ENCODE data around the gene PTRH1.

PTRH1 gene

GRCh38 chr9:127697575-127697974 lies 17.9 kb downstream of the PTRH1 start:
- no peak for DNase-seq (ENCODE audit: low read depth)

- no peak for DNase-seq (ENCODE audit: low read depth)
Observed at GRCh38 chr9:127694890-127695720, 20.4 kb downstream of the PTRH1 start.

DNA sequence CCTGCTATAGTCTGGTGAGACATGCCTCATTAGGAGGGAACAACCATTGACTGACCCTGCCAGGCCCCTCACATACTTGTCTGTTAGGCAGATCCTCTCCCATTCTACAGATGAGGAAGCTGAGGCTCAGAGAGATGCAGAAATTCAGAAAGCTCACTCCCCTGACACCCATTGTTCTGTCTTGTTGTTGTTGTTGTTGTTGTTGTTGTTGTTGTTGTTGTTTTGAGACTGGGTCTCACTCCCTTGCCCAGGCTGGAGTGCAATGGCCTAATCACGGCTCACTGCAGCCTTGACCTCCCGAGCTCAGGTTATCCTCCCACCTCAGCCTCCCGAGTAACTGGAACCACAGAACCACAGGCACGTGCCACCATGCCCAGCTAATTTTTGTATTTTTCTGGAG lies 21.8 kb downstream of the PTRH1 start:
- DNase-seq (ENCODE audit: low read depth) = no peak

DNA sequence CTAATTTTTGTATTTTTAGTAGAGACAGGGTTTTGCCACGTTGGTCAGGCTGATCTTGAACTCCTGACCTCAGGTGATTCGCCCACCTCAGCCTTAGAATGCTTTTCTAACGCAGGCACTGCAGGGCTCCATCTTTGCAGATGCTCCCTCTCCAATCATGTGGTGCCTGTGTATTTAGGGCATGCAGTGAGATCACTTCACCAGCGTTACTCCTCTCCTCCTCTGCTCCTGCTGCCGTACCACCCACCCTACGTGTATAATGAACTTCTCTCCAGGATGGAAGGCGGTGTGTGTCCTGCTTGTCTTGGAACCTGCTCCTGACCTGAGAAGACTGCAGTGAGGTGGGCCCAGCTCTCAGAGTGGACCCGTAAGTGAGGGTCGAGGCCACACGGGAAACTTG lies 22.3 kb downstream of the PTRH1 start:
- no peak for DNase-seq (ENCODE audit: low read depth)

DNA sequence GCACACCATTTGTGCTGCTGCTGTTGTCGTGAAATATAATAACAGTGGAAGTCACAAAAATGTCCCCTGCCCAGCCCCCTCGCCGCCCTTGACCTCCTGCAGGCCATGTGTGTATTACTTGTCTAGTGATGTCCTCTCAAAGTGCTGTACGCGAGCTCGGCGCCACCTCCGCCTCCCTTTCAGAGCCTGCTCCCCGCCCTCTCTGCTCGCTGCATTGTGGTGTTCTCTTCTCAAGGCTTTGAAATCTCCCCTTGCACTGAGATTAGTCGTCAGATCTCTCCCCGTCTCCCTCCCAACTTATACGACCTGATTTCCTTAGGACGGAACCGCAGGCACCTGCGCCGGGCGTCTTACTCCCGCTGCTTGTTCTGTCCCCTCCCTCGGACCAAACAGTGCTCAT lies 23.4 kb downstream of the PTRH1 start:
- DNase-seq (ENCODE audit: low read depth) = no peak

GRCh38 chr9:127690735-127691134 lies 24.7 kb downstream of the PTRH1 start:
- no peak for DNase-seq (ENCODE audit: low read depth)

DNA sequence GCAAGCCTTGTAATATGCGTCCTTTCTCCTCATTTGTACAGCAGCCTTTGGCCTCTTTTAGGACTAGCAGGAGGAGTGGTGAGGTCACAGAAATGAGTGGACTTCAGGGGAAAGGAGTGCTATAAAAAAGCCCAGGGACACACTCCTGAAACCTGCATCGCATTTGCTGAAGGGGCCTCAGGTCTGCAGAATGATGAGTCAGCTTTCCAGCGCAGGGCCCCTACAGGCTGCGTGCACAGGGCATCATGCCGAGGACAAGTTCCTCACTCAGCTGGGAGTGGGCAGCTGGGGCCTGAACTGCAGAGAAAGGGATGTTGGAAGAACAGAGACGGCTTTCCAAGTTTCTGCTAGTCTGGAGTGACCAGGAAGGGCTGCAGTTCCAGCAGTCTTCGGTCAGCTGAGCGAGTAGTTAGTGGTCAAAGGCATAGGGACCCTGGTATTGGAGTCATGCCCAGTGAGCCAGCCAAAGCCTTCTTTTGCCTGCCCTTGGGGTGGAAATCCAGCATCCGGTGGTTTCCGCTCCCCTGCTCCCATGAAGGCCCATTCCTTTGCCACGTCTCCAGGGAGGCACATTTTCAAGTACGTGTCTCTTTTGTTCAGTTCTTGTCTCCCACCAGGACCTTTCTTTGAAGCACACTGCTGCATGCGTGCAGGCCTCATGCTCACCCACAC lies 26.0 kb downstream of the PTRH1 start:
- DNase-seq (ENCODE audit: low read depth) = no peak

- no peak for DNase-seq (ENCODE audit: low read depth)
Observed at GRCh38 chr9:127686461-127687393, 28.7 kb downstream of the PTRH1 start.

GRCh38 chr9:127684576-127684975 lies 30.9 kb downstream of the PTRH1 start:
- DNase-seq (ENCODE audit: low read depth) = no peak

DNA sequence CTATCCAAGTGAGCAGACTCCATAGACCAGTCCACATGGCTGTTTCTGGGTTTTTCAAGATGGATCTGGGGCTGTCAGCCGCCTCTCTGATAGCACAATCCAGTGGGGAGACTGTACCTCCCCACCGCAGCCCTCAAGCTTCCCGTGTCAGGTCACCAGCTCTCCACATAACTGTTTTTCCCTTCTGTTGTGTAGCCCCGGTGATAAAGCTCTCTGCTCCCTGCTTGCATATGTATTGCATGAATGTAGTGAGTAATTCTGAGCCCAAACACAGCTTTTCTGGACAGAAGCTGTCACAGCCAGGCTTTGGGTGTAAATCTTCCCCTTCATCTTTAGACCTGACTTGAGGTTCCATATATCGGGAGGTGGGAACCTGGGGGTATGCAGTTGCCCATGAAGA lies 31.7 kb downstream of the PTRH1 start:
- no peak for DNase-seq (ENCODE audit: low read depth)

- DNase-seq (ENCODE audit: low read depth) = no peak
Observed at GRCh38 chr9:127682351-127683136, 32.9 kb downstream of the PTRH1 start.

- no peak for DNase-seq (ENCODE audit: low read depth)
Observed at GRCh38 chr9:127680846-127681245, 34.6 kb downstream of the PTRH1 start.

DNA sequence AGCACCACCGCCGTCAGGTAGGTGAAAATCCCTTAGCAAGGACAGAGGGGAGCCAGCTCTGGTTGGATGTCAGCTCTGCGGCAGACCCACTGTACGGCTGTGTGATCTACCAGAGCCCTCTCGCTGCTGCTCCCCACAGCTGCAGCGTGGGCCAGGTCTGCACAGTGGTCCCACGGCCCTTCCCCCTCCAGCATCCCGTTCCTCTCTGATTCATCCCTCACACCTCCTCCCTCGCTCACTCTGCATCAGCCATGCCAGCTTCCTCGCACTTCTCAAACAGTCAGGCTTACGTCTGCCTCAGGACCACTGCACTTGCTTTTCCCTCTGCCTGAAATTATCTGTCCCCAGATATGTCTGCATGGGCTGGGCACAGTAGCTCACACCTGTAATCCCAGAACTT lies 35.2 kb downstream of the PTRH1 start:
- DNase-seq (ENCODE audit: low read depth) = no peak

DNA sequence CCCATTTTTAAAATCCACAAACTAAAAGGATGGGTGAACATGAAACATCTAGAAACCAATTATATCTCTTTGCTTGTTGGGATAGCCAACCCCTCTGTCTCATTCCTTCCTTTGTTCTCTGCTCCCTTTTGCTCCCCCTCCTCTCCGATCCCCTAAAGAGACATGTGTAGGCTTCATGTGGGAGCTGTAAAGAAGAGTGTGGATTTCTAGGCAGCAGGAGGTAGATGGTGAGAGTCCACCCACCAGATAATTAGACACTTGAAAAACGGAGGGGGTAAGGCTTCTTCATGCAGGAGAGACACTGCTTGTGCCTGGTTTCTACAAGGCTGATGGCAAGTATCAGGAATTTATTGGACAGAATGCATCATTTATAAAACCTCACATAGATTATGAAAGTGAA lies 36.0 kb downstream of the PTRH1 start:
- DNase-seq (ENCODE audit: low read depth) = no peak

DNA sequence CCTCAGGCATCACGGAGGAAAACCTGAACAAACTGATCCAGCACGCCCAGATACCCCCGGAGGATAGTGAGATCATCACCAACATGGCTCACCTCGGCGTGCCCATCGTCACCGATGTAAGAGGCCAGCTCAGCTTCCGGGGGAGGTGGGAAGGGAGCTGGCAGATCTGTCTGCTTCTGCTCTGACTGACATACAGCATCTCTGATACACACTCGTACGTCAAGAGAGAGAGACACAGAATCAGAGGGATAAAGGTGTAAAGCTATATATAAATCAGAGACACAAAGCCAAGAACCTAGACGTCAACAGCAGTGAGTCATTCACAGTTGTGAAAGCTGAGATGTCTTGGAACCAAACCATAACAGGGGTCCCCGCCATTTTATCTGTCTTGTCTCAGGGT lies 38.8 kb downstream of the PTRH1 start:
- DNase-seq (ENCODE audit: low read depth) = no peak

GRCh38 chr9:127673234-127673633 lies 42.2 kb downstream of the PTRH1 start:
- DNase-seq (ENCODE audit: low read depth) = no peak

GRCh38 chr9:127667906-127668305 lies 47.6 kb downstream of the PTRH1 start:
- DNase-seq (ENCODE audit: low read depth) = no peak

- no peak for DNase-seq (ENCODE audit: low read depth)
Observed at GRCh38 chr9:127667127-127667844, 48.2 kb downstream of the PTRH1 start.

DNA sequence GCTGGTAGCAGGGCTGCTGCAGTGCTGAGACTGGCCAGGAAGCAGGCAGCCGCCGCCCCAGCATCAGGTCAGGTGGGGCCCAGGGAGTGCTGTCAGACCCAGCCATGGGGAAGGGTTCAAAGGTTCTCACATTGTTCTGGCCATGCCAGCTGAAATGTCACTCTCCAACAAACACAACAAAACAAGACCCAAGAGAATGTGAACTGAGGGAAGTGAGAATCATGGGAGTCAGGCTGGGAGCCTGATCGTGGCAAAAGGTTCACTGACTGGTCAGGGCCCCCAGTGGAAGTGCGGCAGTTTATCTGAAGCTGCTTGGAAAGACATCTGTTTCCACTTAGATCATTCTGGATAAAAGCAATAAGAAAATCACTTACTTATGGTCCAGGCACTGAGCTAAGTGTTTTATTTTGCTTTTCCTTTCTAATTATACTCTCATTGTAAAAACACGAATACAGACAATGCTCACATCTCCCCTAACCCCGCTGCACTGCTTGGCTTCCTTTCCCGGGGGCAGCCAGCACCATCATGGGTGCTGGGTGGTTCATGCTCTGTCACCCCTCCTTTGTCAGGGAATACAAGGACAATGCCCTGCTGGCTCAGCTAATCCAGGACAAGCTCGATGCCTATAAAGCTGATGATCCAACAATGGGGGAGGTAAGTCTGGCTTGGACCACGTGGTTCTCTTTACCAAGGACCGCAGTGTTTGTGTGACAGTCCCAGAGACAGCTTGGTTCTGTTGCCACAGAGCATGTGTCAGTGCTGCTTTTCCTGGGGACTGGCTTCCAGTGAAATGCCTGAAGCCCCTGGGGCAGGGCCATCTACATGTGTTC lies 50.6 kb downstream of the PTRH1 start:
- DNase-seq (ENCODE audit: low read depth) = no peak

GRCh38 chr9:127664324-127664677 lies 51.2 kb downstream of the PTRH1 start:
- no peak for DNase-seq (ENCODE audit: low read depth)

Measured in activated T-cell treated with anti-CD3 and anti-CD28 coated beads for 48 hours (primary cell).